ENCODE results near the gene SEMA6B.

Gene SEMA6B

GRCh38 chr19:4525563-4526002 is 33.9 kb downstream of the SEMA6B start:
- no peaks in the 10 kb centered on the region for H3K9me3 ChIP-seq (ENCODE audit: insufficient read depth, low read depth, low read length)
- no peaks in the 10 kb centered on the region for H3K36me3 ChIP-seq (ENCODE audit: insufficient read depth, low read depth, low read length)
- H3K4me1 ChIP-seq (ENCODE audit: insufficient read depth, low read length): no peaks in the 10 kb centered on the region
- H3K9ac ChIP-seq (ENCODE audit: low read depth, low read length): no peak overlapping the region
- no peak overlapping the region for H3K27ac ChIP-seq (ENCODE audit: low read length)
- H3K4me3 ChIP-seq (ENCODE audit: low read length): no peak overlapping the region
- H3K27me3 ChIP-seq (ENCODE audit: insufficient read depth, low read length): peaks cover 15% of the 10 kb centered on the region; the same call in 1 of the 2 replicates

GRCh38 chr19:4524808-4525562 is 34.5 kb downstream of the SEMA6B start:
- Histone ChIP-seq H3K4me1 (ENCODE audit: insufficient read depth, low read length) (no peaks in the 10 kb centered on the region), H3K4me3 (ENCODE audit: low read length) (no peak overlapping the region), H3K36me3 (ENCODE audit: insufficient read depth, low read depth, low read length) (no peaks in the 10 kb centered on the region), H3K27me3 (ENCODE audit: insufficient read depth, low read length) (peaks cover 15% of the 10 kb centered on the region; the same call in 1 of the 2 replicates), H3K9me3 (ENCODE audit: insufficient read depth, low read depth, low read length) (no peaks in the 10 kb centered on the region), H3K9ac (ENCODE audit: low read depth, low read length) (no peak overlapping the region), H3K27ac (ENCODE audit: low read length) (no peak overlapping the region)

GRCh38 chr19:4523306-4524110 is 36.0 kb downstream of the SEMA6B start:
- Histone ChIP-seq H3K27me3 (ENCODE audit: insufficient read depth, low read length) (peaks cover 25% of the 10 kb centered on the region; the same call in 1 of the 2 replicates), H3K9me3 (ENCODE audit: insufficient read depth, low read depth, low read length) (no peaks in the 10 kb centered on the region), H3K27ac (ENCODE audit: low read length) (no peak overlapping the region), H3K4me1 (ENCODE audit: insufficient read depth, low read length) (no peaks in the 10 kb centered on the region), H3K9ac (ENCODE audit: low read depth, low read length) (no peak overlapping the region), H3K4me3 (ENCODE audit: low read length) (no peak overlapping the region), H3K36me3 (ENCODE audit: insufficient read depth, low read depth, low read length) (no peaks in the 10 kb centered on the region)

GRCh38 chr19:4522291-4523002 is 37.0 kb downstream of the SEMA6B start:
- H3K27me3 ChIP-seq (ENCODE audit: insufficient read depth, low read length): peaks cover 25% of the 10 kb centered on the region; the same call in 1 of the 2 replicates
- H3K4me1 ChIP-seq (ENCODE audit: insufficient read depth, low read length): no peaks in the 10 kb centered on the region
- no peak overlapping the region for H3K4me3 ChIP-seq (ENCODE audit: low read length)
- H3K36me3 ChIP-seq (ENCODE audit: insufficient read depth, low read depth, low read length): no peaks in the 10 kb centered on the region
- no peak overlapping the region for H3K9ac ChIP-seq (ENCODE audit: low read depth, low read length)
- no peaks in the 10 kb centered on the region for H3K9me3 ChIP-seq (ENCODE audit: insufficient read depth, low read depth, low read length)
- no peak overlapping the region for H3K27ac ChIP-seq (ENCODE audit: low read length)

- H3K27ac ChIP-seq (ENCODE audit: low read length): no peak overlapping the region
- no peaks in the 10 kb centered on the region for H3K4me1 ChIP-seq (ENCODE audit: insufficient read depth, low read length)
- H3K9ac ChIP-seq (ENCODE audit: low read depth, low read length): no peak overlapping the region
- no peaks in the 10 kb centered on the region for H3K9me3 ChIP-seq (ENCODE audit: insufficient read depth, low read depth, low read length)
- no peaks in the 10 kb centered on the region for H3K36me3 ChIP-seq (ENCODE audit: insufficient read depth, low read depth, low read length)
- peaks cover 29% of the 10 kb centered on the region; the same call in 1 of the 2 replicates for H3K27me3 ChIP-seq (ENCODE audit: insufficient read depth, low read length)
- no peak overlapping the region for H3K4me3 ChIP-seq (ENCODE audit: low read length)
These were observed 37.6 kb downstream of the SEMA6B start for GRCh38 chr19:4521888-4522242.

- no peak overlapping the region for H3K9ac ChIP-seq (ENCODE audit: low read depth, low read length)
- H3K9me3 ChIP-seq (ENCODE audit: insufficient read depth, low read depth, low read length): no peaks in the 10 kb centered on the region
- H3K36me3 ChIP-seq (ENCODE audit: insufficient read depth, low read depth, low read length): no peaks in the 10 kb centered on the region
- H3K27me3 ChIP-seq (ENCODE audit: insufficient read depth, low read length): peaks cover 32% of the 10 kb centered on the region; the same call in 1 of the 2 replicates
- no peaks in the 10 kb centered on the region for H3K4me1 ChIP-seq (ENCODE audit: insufficient read depth, low read length)
- no peak overlapping the region for H3K4me3 ChIP-seq (ENCODE audit: low read length)
- H3K27ac ChIP-seq (ENCODE audit: low read length): no peak overlapping the region
These were observed 38.2 kb downstream of the SEMA6B start for GRCh38 chr19:4521170-4521887.

- Histone ChIP-seq H3K4me1 (ENCODE audit: insufficient read depth, low read length) (no peaks in the 10 kb centered on the region), H3K27ac (ENCODE audit: low read length) (no peak overlapping the region), H3K4me3 (ENCODE audit: low read length) (no peak overlapping the region), H3K9ac (ENCODE audit: low read depth, low read length) (no peak overlapping the region), H3K36me3 (ENCODE audit: insufficient read depth, low read depth, low read length) (no peaks in the 10 kb centered on the region), H3K9me3 (ENCODE audit: insufficient read depth, low read depth, low read length) (no peaks in the 10 kb centered on the region), H3K27me3 (ENCODE audit: insufficient read depth, low read length) (peaks cover 43% of the 10 kb centered on the region; the same call in 1 of the 2 replicates)
These were observed 39.8 kb downstream of the SEMA6B start for GRCh38 chr19:4519521-4520277.

- Histone ChIP-seq H3K27me3 (ENCODE audit: insufficient read depth, low read length) (peaks cover 45% of the 10 kb centered on the region), H3K9ac (ENCODE audit: low read depth, low read length) (no peak overlapping the region), H3K4me1 (ENCODE audit: insufficient read depth, low read length) (no peaks in the 10 kb centered on the region), H3K27ac (ENCODE audit: low read length) (no peak overlapping the region), H3K36me3 (ENCODE audit: insufficient read depth, low read depth, low read length) (no peaks in the 10 kb centered on the region), H3K4me3 (ENCODE audit: low read length) (no peak overlapping the region), H3K9me3 (ENCODE audit: insufficient read depth, low read depth, low read length) (no peaks in the 10 kb centered on the region)
These were observed 40.4 kb downstream of the SEMA6B start for GRCh38 chr19:4519172-4519496.

- Histone ChIP-seq H3K4me3 (ENCODE audit: low read length) (no peak within 1 kb of the TSS), H3K4me1 (ENCODE audit: insufficient read depth, low read length) (no peaks in the 10 kb centered on the region), H3K36me3 (ENCODE audit: insufficient read depth, low read depth, low read length) (no peaks in the 10 kb centered on the region), H3K9ac (ENCODE audit: low read depth, low read length) (no peak within 1 kb of the TSS), H3K27ac (ENCODE audit: low read length) (no peak within 1 kb of the TSS), H3K27me3 (ENCODE audit: insufficient read depth, low read length) (peaks cover 51% of the 10 kb centered on the region), H3K9me3 (ENCODE audit: insufficient read depth, low read depth, low read length) (no peaks in the 10 kb centered on the region)
These were observed 40.9 kb downstream of the SEMA6B start, which contains the start of gene PLIN4 for GRCh38 chr19:4518345-4519171. Gene PLIN4, minus strand, starts transcription at chr19:4518486. Its CDS starts 214 bp downstream, at chr19:4518272.

- H3K4me3 ChIP-seq (ENCODE audit: low read length): no peak overlapping the region
- no peak overlapping the region for H3K27ac ChIP-seq (ENCODE audit: low read length)
- H3K27me3 ChIP-seq (ENCODE audit: insufficient read depth, low read length): peaks cover 61% of the 10 kb centered on the region
- H3K4me1 ChIP-seq (ENCODE audit: insufficient read depth, low read length): no peaks in the 10 kb centered on the region
- H3K9me3 ChIP-seq (ENCODE audit: insufficient read depth, low read depth, low read length): no peaks in the 10 kb centered on the region
- no peak overlapping the region for H3K9ac ChIP-seq (ENCODE audit: low read depth, low read length)
- no peaks in the 10 kb centered on the region for H3K36me3 ChIP-seq (ENCODE audit: insufficient read depth, low read depth, low read length)
These were observed 41.9 kb downstream of the SEMA6B start for GRCh38 chr19:4517451-4518057.

Data from iPS-20b (cell line).